ENCODE data around the gene MAST4.
A peak's percentile ranks its signal among the peaks of the same experiment; 100 is the strongest.
"Not testable (repeated sequence)": the region's sequence is repeated elsewhere in the genome, so short reads cannot be mapped to it uniquely, and the experiment has no call there.

Gene MAST4

DNA sequence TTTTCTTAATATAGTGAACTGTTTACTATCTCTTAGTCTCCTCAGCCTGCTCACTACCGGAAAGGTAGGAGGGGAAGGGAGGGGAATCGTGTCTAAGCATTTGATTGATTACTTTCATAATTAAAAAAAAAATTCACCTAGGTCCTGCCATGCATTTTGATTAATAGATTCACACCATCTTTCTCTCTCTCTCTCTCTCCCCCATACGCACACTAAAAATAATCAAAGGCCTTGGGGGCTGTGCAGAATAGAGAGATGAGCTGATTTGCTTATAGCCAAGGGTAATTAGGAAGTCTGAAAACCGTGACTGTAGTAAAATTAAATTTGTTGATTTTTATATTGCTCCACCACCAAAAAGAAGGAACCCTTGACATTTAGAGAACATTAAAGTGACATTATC is 550.8 kb downstream of the MAST4 start:
- DNase-seq: no peak

DNA sequence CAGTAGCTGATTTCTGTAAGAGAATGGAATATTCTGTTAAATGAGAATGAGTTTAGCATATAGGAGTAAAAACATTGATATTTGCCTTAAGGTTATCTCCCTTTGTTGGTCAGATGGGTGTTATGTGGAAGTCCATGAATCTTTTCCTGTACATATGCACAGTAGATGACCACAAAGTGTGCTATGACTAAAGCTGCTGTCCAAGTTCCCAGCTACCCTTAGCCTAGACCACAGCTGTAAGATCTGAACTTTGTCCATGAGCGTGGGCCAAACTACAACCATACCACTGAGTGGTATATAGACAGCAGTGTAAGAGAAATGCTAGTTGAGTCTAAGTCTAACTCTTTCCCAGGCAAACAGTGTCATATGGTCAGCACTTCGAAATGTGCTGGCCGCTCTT is 551.6 kb downstream of the MAST4 start:
- no peak for DNase-seq

DNA sequence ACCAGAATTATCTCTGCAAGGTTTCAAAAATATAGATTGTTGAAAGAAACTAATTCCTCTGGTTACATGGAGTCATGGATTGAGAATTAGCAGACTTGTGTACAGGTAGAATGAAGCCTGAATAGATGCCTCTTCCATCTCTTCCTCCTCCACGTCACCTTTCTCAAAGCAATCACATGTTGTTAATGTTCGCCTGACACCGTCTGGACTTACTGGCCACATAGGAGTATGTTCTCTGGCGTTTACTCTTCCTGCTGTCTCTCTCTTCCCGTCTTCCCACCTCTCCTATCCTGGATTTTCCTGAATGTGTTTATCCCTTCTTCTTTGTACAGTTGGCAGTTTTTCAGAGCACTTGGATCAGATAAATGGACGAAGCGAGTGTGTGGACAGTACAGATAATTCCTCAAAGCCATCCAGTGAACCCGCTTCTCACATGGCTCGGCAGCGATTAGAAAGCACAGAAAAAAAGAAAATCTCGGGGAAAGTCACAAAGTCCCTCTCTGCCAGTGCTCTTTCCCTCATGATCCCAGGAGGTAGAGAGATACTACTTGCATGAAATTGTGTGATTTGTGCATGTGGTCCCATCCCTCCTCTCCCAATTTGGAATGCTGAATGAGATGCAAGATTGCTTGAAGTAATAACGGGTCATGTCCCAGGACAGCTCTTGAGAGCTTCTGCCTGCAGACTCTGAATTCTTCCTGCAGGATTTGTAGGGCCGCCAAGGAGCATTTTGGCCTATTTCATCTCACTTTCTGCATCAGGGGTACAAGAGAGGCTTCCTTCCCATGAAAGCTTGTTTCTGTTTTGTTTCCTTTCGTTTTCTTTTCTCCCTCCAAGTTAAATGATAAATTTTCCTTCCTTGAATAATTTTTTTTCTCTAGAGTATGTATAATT is 553.1 kb downstream of the MAST4 start:
- no peak for DNase-seq

DNA sequence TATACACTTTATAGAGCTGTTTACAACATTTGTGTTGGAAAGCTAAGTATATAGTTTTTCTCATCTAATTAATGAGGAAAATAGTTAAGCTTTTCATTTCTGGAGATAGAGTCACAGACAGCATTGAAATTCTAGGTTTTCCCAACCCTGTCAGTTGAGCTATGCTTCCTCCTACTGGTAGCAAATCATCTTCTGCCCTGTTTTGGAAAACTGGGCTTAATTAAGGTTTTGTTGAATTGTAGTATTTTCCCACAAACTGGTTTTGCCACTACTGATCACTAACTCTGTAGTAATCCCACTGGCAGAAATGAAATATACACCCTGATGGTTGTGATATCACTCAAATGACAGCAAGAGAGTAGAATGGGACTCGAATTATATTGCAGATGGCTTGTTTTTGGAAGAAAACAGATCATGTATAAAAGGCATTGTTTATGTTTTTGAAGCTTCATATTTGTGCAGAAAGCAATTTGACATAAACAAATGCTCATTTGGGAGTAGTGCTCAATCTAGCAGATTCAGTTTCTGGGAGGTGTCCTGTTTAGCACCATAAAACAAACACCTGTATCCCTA is 553.8 kb downstream of the MAST4 start:
- DNase-seq: no peak

DNA sequence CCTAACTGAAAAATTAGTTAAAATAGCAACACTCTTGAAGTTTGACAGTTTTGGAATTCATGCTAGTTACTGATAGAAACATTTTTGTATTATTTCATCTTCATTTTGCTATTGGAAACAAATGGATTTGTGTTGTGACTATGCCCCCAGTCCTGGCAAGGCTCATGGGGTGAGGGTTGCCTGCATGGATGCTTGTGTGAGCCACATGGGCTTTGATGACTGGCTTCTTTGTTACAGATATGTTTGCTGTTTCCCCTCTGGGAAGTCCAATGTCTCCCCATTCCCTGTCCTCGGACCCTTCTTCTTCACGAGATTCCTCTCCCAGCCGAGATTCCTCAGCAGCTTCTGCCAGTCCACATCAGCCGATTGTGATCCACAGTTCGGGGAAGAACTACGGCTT is 556.2 kb downstream of the MAST4 start:
- no peak for DNase-seq

DNA sequence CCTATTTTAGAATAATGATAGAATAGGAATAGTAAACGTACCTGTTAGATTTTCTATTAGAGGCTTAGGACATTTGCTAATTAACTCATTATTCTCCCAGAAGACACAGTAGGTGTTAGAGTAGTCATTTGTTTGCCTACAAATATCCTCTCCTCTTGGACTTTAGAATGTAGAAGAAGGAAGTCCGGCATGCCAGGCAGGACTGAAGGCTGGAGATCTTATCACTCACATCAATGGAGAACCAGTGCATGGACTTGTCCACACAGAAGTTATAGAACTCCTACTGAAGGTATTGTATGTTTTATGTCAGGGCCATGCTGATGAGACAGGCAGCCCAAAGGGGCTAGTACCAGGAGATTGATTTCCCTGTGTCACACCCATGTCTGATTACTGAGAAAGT is 557.1 kb downstream of the MAST4 start:
- no peak for DNase-seq

DNA sequence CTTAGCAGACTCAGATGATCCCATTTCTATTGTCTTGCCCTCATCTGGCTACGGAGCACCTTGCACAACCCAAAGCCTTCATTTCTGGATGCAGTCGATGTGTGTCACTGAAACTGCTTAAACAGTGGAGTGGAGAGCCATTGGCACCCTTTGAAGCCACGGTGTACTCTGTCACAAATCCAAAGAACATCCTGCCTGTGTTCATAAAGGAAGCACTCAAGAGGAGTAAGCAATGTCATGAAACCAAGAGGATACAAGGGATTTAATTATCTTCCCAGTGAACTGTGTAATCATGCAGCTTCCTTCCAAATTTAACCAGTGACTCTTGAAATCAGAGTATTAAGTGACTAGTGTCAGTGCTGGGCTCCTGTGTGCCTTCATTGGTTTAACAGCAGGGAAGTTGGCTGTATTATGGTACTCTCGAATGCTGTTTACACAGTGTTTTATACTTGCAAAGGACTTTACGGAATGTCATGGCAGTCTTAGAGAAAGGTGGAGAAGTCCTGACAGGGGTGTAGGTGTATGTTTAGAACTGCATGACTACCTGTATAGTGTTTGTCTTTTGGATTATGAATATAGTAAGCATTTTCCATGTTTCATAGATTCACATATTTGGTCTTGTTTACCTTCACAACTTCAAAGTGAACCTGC is 558.5 kb downstream of the MAST4 start:
- DNase-seq: no peak

DNA sequence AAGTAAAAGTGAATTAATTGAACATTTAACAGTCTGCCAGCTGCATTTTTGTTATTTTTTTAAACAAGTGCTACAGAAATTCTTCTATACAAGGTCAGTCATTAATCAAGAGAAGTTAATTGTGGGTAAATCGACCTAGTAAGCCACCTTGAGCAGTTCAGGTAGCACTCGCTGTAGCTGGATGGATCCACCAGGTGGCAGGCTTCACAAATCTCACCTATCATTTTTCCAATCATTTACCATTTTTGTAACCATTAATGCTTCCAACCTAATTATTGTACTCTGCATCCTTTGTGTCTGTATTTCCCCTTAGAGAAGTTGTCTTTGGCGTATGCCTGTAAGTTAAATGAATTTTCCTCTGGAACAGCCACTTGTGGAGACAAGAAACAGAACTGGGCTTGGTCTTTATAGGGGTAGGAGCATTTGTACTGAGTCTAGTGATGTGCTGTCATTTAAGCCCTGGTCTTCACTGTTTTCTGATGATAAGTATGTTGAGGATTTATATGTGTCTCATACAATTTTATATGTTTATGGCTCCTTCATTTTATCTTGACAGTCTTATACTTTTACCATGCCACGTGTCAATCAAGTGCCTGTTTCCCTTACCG is 560.9 kb downstream of the MAST4 start:
- peak; percentile 74 for DNase-seq

DNA sequence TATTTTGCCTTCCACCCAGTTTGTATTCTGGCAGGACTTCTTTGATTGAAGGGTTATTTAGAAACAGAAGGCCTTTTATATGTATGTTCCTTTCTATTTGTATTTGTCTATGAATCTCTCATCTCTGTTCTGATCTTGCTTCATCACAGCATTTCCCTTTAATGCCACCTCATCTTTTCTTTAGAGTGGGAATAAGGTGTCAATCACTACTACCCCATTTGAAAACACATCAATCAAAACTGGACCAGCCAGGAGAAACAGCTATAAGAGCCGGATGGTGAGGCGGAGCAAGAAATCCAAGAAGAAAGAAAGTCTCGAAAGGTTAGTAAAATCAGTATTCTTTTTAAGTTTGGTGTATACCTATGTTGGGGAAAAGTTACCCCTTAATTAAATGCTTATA is 564.1 kb downstream of the MAST4 start:
- no peak for DNase-seq

DNA sequence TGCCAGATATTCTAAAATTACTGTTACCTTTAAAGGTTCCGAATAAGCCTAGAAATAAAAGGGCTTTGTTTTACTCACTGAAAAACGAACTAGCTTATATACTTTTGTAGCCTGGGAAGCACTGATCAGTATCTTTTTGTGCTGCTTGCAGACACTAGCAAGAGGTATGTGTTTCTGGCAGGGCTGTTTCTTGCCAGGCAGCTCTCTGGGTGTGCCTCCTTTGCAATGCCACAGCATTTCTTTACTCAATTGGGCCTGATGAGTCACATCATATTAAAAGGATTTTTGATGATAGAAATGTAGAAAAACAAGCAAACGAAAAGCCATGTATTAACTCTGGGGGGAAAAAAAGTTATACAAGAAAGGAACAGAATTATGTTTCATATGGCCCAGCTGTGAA is 564.8 kb downstream of the MAST4 start:
- DNase-seq: peak; percentile 65

DNA sequence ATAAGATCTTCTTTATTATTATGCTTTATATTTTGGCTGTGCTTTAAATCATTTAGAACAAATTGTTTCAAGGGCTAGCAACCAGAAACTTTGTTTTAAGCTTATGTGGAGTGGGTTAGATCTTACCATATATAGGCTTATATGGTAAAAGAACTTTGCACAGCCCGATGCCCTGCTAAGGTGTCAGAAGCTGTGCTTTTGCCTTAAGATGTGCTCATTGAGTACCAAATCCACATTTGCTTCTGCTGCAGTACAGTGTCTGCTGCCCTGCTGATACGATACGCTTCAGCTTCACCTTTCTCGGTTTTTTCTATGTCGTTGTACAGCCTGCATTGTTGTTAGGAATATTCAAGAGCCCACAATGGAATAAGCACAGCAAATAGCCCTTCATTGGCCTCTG is 565.6 kb downstream of the MAST4 start:
- DNase-seq: no peak

DNA sequence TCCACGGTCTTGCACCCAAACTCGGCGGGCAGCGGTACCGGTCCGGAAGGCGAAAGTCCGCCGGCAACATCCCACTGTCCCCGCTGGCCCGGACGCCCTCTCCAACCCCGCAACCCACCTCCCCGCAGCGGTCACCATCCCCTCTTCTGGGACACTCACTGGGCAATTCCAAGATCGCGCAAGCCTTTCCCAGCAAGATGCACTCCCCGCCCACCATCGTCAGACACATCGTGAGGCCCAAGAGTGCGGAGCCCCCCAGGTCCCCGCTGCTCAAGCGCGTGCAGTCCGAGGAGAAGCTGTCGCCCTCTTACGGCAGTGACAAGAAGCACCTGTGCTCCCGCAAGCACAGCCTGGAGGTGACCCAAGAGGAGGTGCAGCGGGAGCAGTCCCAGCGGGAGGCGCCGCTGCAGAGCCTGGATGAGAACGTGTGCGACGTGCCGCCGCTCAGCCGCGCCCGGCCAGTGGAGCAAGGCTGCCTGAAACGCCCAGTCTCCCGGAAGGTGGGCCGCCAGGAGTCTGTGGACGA is 567.1 kb downstream of the MAST4 start:
- no peak for DNase-seq

DNA sequence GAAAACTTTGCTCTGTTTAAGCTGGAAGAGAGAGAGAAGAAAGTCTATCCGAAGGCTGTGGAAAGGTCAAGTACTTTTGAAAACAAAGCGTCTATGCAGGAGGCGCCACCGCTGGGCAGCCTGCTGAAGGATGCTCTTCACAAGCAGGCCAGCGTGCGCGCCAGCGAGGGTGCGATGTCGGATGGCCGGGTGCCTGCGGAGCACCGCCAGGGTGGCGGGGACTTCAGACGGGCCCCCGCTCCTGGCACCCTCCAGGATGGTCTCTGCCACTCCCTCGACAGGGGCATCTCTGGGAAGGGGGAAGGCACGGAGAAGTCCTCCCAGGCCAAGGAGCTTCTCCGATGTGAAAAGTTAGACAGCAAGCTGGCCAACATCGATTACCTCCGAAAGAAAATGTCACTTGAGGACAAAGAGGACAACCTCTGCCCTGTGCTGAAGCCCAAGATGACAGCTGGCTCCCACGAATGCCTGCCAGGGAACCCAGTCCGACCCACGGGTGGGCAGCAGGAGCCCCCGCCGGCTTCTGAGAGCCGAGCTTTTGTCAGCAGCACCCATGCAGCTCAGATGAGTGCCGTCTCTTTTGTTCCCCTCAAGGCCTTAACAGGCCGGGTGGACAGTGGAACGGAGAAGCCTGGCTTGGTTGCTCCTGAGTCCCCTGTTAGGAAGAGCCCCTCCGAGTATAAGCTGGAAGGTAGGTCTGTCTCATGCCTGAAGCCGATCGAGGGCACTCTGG is 567.8 kb downstream of the MAST4 start:
- no peak for DNase-seq

DNA sequence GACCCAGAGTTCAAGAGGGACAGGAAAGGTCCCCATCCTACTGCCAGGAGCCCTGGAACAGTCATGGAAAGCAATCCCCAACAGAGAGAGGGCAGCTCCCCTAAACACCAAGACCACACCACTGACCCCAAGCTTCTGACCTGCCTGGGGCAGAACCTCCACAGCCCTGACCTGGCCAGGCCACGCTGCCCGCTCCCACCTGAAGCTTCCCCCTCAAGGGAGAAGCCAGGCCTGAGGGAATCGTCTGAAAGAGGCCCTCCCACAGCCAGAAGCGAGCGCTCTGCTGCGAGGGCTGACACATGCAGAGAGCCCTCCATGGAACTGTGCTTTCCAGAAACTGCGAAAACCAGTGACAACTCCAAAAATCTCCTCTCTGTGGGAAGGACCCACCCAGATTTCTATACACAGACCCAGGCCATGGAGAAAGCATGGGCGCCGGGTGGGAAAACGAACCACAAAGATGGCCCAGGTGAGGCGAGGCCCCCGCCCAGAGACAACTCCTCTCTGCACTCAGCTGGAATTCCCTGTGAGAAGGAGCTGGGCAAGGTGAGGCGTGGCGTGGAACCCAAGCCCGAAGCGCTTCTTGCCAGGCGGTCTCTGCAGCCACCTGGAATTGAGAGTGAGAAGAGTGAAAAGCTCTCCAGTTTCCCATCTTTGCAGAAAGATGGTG is 568.8 kb downstream of the MAST4 start:
- no peak for DNase-seq

DNA sequence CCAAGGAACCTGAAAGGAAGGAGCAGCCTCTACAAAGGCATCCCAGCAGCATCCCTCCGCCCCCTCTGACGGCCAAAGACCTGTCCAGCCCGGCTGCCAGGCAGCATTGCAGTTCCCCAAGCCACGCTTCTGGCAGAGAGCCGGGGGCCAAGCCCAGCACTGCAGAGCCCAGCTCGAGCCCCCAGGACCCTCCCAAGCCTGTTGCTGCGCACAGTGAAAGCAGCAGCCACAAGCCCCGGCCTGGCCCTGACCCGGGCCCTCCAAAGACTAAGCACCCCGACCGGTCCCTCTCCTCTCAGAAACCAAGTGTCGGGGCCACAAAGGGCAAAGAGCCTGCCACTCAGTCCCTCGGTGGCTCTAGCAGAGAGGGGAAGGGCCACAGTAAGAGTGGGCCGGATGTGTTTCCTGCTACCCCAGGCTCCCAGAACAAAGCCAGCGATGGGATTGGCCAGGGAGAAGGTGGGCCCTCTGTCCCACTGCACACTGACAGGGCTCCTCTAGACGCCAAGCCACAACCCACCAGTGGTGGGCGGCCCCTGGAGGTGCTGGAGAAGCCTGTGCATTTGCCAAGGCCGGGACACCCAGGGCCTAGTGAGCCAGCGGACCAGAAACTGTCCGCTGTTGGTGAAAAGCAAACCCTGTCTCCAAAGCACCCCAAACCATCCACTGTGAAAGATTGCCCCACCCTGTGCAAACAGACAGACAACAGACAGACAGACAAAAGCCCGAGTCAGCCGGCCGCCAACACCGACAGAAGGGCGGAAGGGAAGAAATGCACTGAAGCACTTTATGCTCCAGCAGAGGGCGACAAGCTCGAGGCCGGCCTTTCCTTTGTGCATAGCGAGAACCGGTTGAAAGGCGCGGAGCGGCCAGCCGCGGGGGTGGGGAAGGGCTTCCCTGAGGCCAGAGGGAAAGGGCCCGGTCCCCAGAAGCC is 569.6 kb downstream of the MAST4 start:
- peak; percentile 86 for DNase-seq

DNA sequence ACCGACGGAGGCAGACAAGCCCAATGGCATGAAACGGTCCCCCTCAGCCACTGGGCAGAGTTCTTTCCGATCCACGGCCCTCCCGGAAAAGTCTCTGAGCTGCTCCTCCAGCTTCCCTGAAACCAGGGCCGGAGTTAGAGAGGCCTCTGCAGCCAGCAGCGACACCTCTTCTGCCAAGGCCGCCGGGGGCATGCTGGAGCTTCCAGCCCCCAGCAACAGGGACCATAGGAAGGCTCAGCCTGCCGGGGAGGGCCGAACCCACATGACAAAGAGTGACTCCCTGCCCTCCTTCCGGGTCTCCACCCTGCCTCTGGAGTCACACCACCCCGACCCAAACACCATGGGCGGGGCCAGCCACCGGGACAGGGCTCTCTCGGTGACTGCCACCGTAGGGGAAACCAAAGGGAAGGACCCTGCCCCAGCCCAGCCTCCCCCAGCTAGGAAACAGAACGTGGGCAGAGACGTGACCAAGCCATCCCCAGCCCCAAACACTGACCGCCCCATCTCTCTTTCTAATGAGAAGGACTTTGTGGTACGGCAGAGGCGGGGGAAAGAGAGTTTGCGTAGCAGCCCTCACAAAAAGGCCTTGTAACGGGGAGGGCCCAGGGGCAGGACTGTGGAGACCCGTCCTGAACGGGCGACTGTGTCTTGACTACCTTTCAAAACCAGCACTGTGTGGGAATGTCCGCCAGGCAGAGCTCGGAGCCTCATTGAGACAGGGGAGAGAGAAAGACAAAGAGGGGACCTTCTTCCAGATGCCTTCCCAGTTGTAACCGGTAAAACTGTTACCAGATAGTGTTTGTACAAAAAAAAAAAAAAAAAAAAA is 570.5 kb downstream of the MAST4 start:
- DNase-seq: peak; percentile 83

DNA sequence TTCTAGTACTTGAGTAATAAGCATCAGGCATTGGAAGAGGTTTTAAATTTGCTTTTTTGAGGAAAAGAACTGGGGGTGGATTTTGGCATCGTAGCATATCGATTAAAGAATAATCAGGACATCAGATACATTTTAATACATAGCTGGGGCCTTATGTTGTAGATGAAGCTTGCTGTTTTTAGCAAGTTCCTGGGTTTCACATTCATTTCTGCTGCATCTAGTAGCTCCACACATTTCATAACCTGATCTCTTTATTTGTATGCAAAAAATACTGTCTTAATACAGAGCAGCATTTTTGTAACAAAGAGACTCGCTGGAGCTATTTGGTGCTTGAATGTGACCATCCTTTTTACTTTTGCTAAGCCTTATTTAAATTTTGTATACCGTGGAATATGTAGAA is 571.9 kb downstream of the MAST4 start:
- DNase-seq: no peak

DNA sequence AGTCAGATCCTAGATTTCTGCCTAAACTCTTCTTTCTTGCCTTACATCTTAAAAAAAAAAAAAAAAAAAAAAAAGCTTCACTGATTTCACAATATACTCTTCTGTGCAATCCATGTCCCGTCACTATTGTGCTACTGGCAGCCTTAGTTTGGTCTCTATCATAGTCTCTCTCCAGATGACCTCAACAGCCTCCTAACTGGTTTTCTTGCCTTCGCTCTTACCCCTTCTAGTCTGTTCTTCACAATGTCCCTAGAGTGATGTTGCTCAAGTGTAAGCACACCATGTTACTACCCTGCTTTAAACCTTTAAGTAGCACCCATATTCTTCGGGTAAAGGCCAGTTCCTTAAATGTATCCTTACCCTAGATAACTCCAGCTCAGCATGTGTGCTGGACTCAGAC is 574.6 kb downstream of the MAST4 start:
- DNase-seq: no peak

DNA sequence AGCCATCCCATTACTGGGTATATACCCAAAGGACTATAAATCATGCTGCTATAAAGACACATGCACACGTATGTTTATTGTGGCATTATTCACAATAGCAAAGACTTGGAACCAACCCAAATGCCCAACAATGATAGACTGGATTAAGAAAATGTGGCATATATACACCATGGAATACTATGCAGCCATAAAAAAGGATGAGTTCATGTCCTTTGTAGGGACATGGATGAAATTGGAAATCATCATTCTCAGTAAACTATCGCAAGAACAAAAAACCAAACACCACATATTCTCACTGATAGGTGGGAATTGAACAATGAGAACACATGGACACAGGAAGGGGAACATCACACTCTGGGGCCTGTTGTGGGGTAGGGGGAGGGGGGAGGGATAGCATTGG is 577.2 kb downstream of the MAST4 start:
- DNase-seq: not testable (repeated sequence)

DNA sequence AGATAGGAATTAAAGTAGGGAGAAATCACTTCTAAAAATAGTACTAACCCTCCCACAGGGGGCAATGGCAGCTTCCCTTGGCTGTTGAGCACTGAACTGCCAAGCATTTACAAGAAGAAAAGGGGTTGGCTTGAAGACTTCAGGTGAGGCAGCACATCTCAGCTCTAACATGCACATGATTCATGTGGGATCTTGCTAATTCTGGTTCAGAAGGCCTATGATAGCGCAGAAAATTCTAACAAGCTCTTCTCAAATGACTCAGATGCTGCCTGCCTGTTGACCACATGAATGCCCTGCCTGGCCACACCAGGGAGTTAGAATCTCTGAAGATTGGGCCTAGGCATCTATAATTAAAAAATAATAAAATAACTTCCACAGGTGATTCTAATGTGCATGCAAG is 577.8 kb downstream of the MAST4 start:
- no peak for DNase-seq

All from CD4-positive, alpha-beta T cell treated with Interleukin-17A for 1 hour (primary cell).